Jurkat, Clone E6-1 (cell line): ENCODE data around the gene FXYD6.

ENCODE experiments used
- DNase-seq: peaks from one replicate; pipeline ENCODE4 v3.0.0-alpha.2; 2011; ENCODE audit warnings: low read depth, low spot score
- H3K4me3 ChIP-seq: 2 replicates; pipeline ENCODE4 v1.5.1; 2011; ENCODE audit warnings: mild to moderate bottlenecking, low read length, control low read depth, moderate library complexity

Gene FXYD6

GRCh38 chr11:117911694-117912093, 35.2 kb upstream of the FXYD6 start:
- H3K4me3 ChIP-seq = no peak overlapping the region
- DNase-seq = no peak

GRCh38 chr11:117910941-117911655, 34.6 kb upstream of the FXYD6 start:
- no peak for DNase-seq
- no peak overlapping the region for H3K4me3 ChIP-seq

GRCh38 chr11:117910525-117910924, 34.1 kb upstream of the FXYD6 start:
- no peak for DNase-seq
- H3K4me3 ChIP-seq = no peak overlapping the region

- no peak for DNase-seq
- no peak overlapping the region for H3K4me3 ChIP-seq
Observed at GRCh38 chr11:117909611-117910382, 33.3 kb upstream of the FXYD6 start.

GRCh38 chr11:117908959-117909610, 32.6 kb upstream of the FXYD6 start:
- no peak for DNase-seq
- no peak overlapping the region for H3K4me3 ChIP-seq

- no peak overlapping the region for H3K4me3 ChIP-seq
- DNase-seq = no peak
Observed at GRCh38 chr11:117908109-117908895, 31.8 kb upstream of the FXYD6 start.

GRCh38 chr11:117907276-117908108, 31.0 kb upstream of the FXYD6 start:
- peak overlapping the region; percentile 48 for H3K4me3 ChIP-seq

GRCh38 chr11:117906710-117907109, 30.3 kb upstream of the FXYD6 start:
- H3K4me3 ChIP-seq = no peak overlapping the region
- DNase-seq = no peak

More at GRCh38 chr11:117907276-117908108, 31.0 kb upstream of the FXYD6 start:
- DNase-seq = peak; percentile 88

- H3K4me3 ChIP-seq = no peak overlapping the region
- DNase-seq = no peak
Observed at GRCh38 chr11:117906126-117906525, 29.7 kb upstream of the FXYD6 start.

GRCh38 chr11:117905524-117905923, 29.1 kb upstream of the FXYD6 start:
- no peak overlapping the region for H3K4me3 ChIP-seq
- no peak for DNase-seq

- no peak overlapping the region for H3K4me3 ChIP-seq
- DNase-seq = no peak
Observed at GRCh38 chr11:117903505-117904382, 27.3 kb upstream of the FXYD6 start.

GRCh38 chr11:117902001-117902845, 25.8 kb upstream of the FXYD6 start:
- DNase-seq = no peak
- no peak overlapping the region for H3K4me3 ChIP-seq

- no peak for DNase-seq
- no peak overlapping the region for H3K4me3 ChIP-seq
Observed at GRCh38 chr11:117901601-117902000, 25.1 kb upstream of the FXYD6 start.

- H3K4me3 ChIP-seq = no peak overlapping the region
- DNase-seq = no peak
Observed at GRCh38 chr11:117900720-117901440, 24.4 kb upstream of the FXYD6 start.

GRCh38 chr11:117900121-117900648, 23.7 kb upstream of the FXYD6 start:
- no peak for DNase-seq
- no peak overlapping the region for H3K4me3 ChIP-seq

- no peak overlapping the region for H3K4me3 ChIP-seq
- no peak for DNase-seq
Observed at GRCh38 chr11:117898059-117898458, 21.6 kb upstream of the FXYD6 start.
